ENCODE data around the gene ARHGEF28.

ARHGEF28 gene

GRCh38 chr5:73859696-73860095, 233.7 kb downstream of the ARHGEF28 start:
- Histone ChIP-seq H2AFZ (ENCODE audit: low read length) (no peak overlapping the region), H3K4me1 (ENCODE audit: insufficient read depth, low read length, poor library complexity, severe bottlenecking) (no peaks in the 10 kb centered on the region), H4K20me1 (ENCODE audit: insufficient read depth, low read length, poor library complexity, severe bottlenecking) (no peaks in the 10 kb centered on the region), H3K36me3 (ENCODE audit: insufficient read depth, low read length) (no peaks in the 10 kb centered on the region), H3K4me2 (ENCODE audit: low read depth, low read length, poor library complexity, severe bottlenecking) (no peak overlapping the region), H3K9me3 (ENCODE audit: insufficient read depth, low read depth, low read length) (no peaks in the 10 kb centered on the region), H3K9me2 (replicated peaks; ENCODE audit: low read depth, low read length) (no peaks in the 10 kb centered on the region), H3K9ac (ENCODE audit: low read depth, low read length, poor library complexity, severe bottlenecking) (no peak overlapping the region), H3F3A (ENCODE audit: low read depth) (no peaks in the 10 kb centered on the region), H3K27me3 (ENCODE audit: insufficient read depth, low read length, poor library complexity, severe bottlenecking) (no peaks in the 10 kb centered on the region), H3K79me2 (ENCODE audit: insufficient read depth, low read length) (no peaks in the 10 kb centered on the region), H3K4me3 (ENCODE audit: low read length, poor library complexity, severe bottlenecking) (no peak overlapping the region)
- TF ChIP-seq CTCF (conservative IDR thresholded peaks at IDR 0.05; ENCODE audit: low read length): no peak
- TF ChIP-seq EZH2phosphoT487 (IDR thresholded peaks at IDR 0.05; ENCODE audit: borderline replicate concordance): no peak

GRCh38 chr5:73861313-73861988, 235.5 kb downstream of the ARHGEF28 start:
- no peak overlapping the region for H3K4me3 ChIP-seq (ENCODE audit: low read length, poor library complexity, severe bottlenecking)
- H3F3A ChIP-seq (ENCODE audit: low read depth): no peaks in the 10 kb centered on the region
- H2AFZ ChIP-seq (ENCODE audit: low read length): no peak overlapping the region
- H3K4me1 ChIP-seq (ENCODE audit: insufficient read depth, low read length, poor library complexity, severe bottlenecking): no peaks in the 10 kb centered on the region
- no peaks in the 10 kb centered on the region for H3K36me3 ChIP-seq (ENCODE audit: insufficient read depth, low read length)
- H3K27me3 ChIP-seq (ENCODE audit: insufficient read depth, low read length, poor library complexity, severe bottlenecking): no peaks in the 10 kb centered on the region
- no peaks in the 10 kb centered on the region for H4K20me1 ChIP-seq (ENCODE audit: insufficient read depth, low read length, poor library complexity, severe bottlenecking)
- H3K4me2 ChIP-seq (ENCODE audit: low read depth, low read length, poor library complexity, severe bottlenecking): no peak overlapping the region
- TF ChIP-seq EZH2phosphoT487 (IDR thresholded peaks at IDR 0.05; ENCODE audit: borderline replicate concordance): no peak
- no peak for TF ChIP-seq CTCF (conservative IDR thresholded peaks at IDR 0.05; ENCODE audit: low read length)
- no peaks in the 10 kb centered on the region for H3K79me2 ChIP-seq (ENCODE audit: insufficient read depth, low read length)
- no peak overlapping the region for H3K9ac ChIP-seq (ENCODE audit: low read depth, low read length, poor library complexity, severe bottlenecking)
- H3K9me2 ChIP-seq (replicated peaks; ENCODE audit: low read depth, low read length): no peaks in the 10 kb centered on the region
- H3K9me3 ChIP-seq (ENCODE audit: insufficient read depth, low read depth, low read length): no peaks in the 10 kb centered on the region

GRCh38 chr5:73862796-73863195, 236.8 kb downstream of the ARHGEF28 start:
- Histone ChIP-seq H3K4me3 (ENCODE audit: low read length, poor library complexity, severe bottlenecking) (no peak overlapping the region), H3F3A (ENCODE audit: low read depth) (no peaks in the 10 kb centered on the region), H2AFZ (ENCODE audit: low read length) (no peak overlapping the region), H3K4me1 (ENCODE audit: insufficient read depth, low read length, poor library complexity, severe bottlenecking) (no peaks in the 10 kb centered on the region), H3K4me2 (ENCODE audit: low read depth, low read length, poor library complexity, severe bottlenecking) (no peak overlapping the region), H3K9me2 (replicated peaks; ENCODE audit: low read depth, low read length) (no peaks in the 10 kb centered on the region), H3K79me2 (ENCODE audit: insufficient read depth, low read length) (no peaks in the 10 kb centered on the region), H3K9me3 (ENCODE audit: insufficient read depth, low read depth, low read length) (no peaks in the 10 kb centered on the region), H3K9ac (ENCODE audit: low read depth, low read length, poor library complexity, severe bottlenecking) (no peak overlapping the region), H3K27me3 (ENCODE audit: insufficient read depth, low read length, poor library complexity, severe bottlenecking) (no peaks in the 10 kb centered on the region), H4K20me1 (ENCODE audit: insufficient read depth, low read length, poor library complexity, severe bottlenecking) (no peaks in the 10 kb centered on the region), H3K36me3 (ENCODE audit: insufficient read depth, low read length) (no peaks in the 10 kb centered on the region)
- no peak for TF ChIP-seq EZH2phosphoT487 (IDR thresholded peaks at IDR 0.05; ENCODE audit: borderline replicate concordance)
- no peak for TF ChIP-seq CTCF (conservative IDR thresholded peaks at IDR 0.05; ENCODE audit: low read length)

All from Loucy (cell line).